ENCODE results near the gene MGLL. TPM values are rescaled to one million over a fixed set of nuclear protein-coding genes. Genes with fewer than 3 reads are reported as not detected.
A peak's percentile ranks its signal among the peaks of the same experiment; 100 is the strongest.

The MGLL gene
- total RNA-seq, 1 experiment from 2014 or later, result not detected

- no peak for DNase-seq (ENCODE audit: low spot score)
- in situ Hi-C loops (cut with HindIII; ENCODE audit: low sequenced_read_pairs), result no loop called here
These were observed 146.5 kb downstream of the MGLL start for GRCh38 chr3:127675651-127676391.

DNA sequence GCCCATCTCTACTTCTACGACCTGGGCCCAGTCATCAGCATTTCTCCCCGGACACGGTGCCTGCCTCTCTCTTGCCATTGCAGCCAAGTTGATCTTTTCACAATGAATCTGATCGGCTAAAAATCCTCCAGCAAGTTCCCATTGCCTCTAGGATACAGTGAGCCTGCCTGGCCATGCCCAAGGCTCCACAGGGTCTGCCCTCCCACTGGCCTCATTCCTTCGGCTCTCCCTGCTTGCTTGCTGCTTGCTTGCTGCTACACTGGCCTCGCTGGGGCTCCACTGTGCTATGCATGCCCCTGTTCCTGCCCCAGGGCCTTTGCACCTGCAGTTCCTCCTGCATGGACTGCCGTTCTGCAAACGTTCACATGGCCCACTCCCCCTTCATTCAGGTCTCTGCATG lies 147.5 kb downstream of the MGLL start:
- DNase-seq (ENCODE audit: low spot score), result no peak
- in situ Hi-C loops (cut with HindIII; ENCODE audit: low sequenced_read_pairs), result no loop called here

GRCh38 chr3:127674101-127674721 lies 148.1 kb downstream of the MGLL start:
- in situ Hi-C loops (cut with HindIII; ENCODE audit: low sequenced_read_pairs), result no loop called here
- DNase-seq (ENCODE audit: low spot score), result no peak

GRCh38 chr3:127673191-127674100 lies 148.9 kb downstream of the MGLL start:
- DNase-seq (ENCODE audit: low spot score), result peak; percentile 65
- in situ Hi-C loops (cut with HindIII; ENCODE audit: low sequenced_read_pairs), result no loop called here

- peak; percentile 82 for DNase-seq (ENCODE audit: low spot score)
- in situ Hi-C loops (cut with HindIII; ENCODE audit: low sequenced_read_pairs), result no loop called here
These were observed 149.7 kb downstream of the MGLL start, which contains the start of gene ABTB1 for GRCh38 chr3:127672429-127673190. ABTB1 (plus strand) TSS chr3:127672952; CDS start chr3:127673026, 74 bp downstream.

DNA sequence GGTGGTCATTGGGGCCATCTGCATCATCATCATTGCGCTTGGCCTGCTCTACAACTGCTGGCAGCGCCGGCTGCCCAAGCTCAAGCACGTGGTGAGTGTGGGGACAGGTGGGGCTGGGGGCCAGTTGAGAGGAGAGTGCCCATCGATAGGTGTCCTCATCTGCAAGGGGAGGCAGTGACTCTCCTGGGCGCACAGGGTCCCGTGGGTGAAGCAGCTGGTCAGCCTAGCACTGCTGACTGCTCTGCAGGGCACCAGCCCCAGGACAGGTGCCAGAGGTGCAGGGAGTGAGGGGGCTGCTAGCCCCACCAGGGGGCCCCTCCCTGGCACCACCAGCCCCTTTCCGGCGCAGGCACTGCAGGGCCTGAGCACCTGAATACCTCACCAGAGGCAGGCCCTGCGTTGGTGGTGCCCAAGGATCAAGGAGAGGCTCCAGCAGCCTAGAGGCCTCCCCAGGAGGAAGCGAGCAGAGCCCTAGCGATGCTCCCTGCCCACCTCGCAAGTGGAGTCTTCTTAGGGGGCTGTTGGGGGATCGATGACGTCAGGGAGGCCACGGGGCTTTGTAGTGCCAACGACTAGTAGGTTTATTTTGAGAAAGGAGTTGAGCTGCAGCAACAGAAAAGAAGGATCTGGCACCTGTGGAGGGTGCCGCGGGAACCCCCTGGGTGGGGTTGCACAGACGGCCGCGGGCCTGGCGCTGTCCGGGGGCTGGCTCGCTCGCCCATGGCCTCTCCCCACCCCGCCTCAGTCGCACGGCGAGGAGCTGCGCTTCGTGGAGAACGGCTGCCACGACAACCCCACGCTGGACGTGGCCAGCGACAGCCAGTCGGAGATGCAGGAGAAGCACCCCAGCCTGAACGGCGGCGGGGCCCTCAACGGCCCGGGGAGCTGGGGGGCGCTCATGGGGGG lies 150.5 kb downstream of the MGLL start:
- DNase-seq (ENCODE audit: low spot score), result no peak
- in situ Hi-C loops (cut with HindIII; ENCODE audit: low sequenced_read_pairs), result no loop called here

DNA sequence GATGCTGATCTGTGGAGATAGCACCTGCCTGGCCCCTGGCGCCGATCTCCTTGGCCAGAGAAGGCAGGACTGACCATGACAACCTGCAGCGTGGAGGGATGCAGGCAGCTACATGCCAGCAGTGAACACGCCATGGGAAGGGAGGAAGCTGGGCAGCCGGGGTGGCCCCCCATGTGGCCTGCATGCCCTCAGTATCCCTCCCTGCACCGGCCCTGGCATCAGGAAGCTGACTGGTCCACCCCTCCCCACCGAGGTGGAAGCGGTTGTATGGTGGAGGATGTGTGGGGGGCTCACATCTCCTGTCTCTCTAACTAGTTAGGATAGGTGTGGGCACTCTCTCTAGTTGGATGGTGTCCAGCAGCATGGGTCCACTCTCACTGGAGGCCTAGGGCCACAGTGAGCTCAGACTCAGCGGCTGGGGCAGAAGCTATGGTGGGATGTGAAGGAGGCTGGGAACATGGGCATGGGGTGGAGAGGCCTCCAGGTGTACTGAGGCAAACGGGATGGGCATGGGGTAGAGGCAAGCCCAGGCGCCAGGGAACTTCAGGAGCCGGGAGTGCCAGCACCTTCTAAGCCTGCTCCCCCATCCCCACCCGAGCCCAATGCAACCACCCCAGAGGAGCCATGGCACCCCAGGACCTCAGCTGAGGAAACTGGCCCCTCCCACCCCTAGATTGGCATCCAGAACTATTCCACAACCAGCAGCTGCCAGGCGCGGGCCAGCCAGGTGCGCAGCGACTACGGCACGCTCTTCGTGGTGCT lies 151.4 kb downstream of the MGLL start:
- in situ Hi-C loops (cut with HindIII; ENCODE audit: low sequenced_read_pairs), result no loop called here
- DNase-seq (ENCODE audit: low spot score), result no peak

- in situ Hi-C loops (cut with HindIII; ENCODE audit: low sequenced_read_pairs), result no loop called here
- no peak for DNase-seq (ENCODE audit: low spot score)
These were observed 152.1 kb downstream of the MGLL start for GRCh38 chr3:127670229-127670559.

GRCh38 chr3:127669541-127670228 lies 152.6 kb downstream of the MGLL start:
- DNase-seq (ENCODE audit: low spot score), result no peak
- in situ Hi-C loops (cut with HindIII; ENCODE audit: low sequenced_read_pairs), result no loop called here

DNA sequence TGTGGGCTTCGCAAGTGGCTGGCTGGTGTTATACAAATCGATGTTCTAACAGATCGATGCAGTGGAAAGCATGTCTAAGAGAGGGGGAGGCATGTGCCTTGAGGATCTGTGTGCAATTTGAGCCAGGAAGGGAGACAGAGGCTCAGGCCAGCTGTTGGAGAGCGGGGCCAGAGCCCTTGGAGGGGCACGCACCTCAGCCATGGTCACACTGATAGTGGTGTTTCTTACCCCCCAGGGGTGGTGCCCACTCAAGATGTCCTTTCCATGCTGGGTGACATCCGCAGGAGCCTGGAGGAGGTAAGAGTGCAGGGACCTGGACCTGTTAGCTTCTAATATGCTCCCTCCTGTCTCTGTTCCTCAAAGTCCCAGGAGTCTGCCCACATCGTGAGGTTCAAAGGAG lies 153.4 kb downstream of the MGLL start:
- no peak for DNase-seq (ENCODE audit: low spot score)
- in situ Hi-C loops (cut with HindIII; ENCODE audit: low sequenced_read_pairs), result no loop called here

DNA sequence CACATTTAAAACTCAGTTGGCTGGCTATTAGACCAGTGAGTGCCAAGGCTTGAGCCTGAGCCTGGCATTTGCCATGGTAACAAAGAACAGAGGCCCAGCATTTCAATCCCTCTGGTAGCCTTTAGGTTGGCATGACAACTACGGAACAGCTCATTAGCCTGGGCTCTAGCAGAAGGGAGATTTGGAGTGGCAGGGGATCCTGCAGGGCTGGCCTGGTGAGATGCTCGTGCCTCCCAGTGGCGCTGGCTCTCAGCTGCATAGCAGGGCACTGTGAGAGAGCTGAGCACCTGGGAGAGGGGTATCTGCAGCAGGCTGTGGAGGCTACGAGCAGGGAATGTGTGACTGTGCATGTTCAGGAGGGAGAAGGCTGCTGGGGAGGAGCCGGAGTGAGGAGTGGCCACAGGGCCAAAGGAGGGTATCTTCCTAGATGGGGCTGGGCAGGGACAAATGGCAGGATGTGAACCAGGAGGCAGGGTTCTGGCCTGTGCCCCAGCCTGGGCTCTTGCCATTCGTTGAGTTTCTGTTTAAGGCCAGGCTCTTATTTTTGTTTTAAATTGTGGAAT lies 155.1 kb downstream of the MGLL start:
- DNase-seq (ENCODE audit: low spot score), result peak; percentile 90
- in situ Hi-C loops (cut with HindIII; ENCODE audit: low sequenced_read_pairs), result no loop called here

GRCh38 chr3:127666676-127667075 lies 155.6 kb downstream of the MGLL start:
- DNase-seq (ENCODE audit: low spot score), result peak; percentile 54
- in situ Hi-C loops (cut with HindIII; ENCODE audit: low sequenced_read_pairs), result no loop called here

GRCh38 chr3:127665586-127665985 lies 156.7 kb downstream of the MGLL start:
- in situ Hi-C loops (cut with HindIII; ENCODE audit: low sequenced_read_pairs), result no loop called here
- no peak for DNase-seq (ENCODE audit: low spot score)

- in situ Hi-C loops (cut with HindIII; ENCODE audit: low sequenced_read_pairs), result no loop called here
- DNase-seq (ENCODE audit: low spot score), result no peak
These were observed 157.2 kb downstream of the MGLL start for GRCh38 chr3:127665165-127665564.

DNA sequence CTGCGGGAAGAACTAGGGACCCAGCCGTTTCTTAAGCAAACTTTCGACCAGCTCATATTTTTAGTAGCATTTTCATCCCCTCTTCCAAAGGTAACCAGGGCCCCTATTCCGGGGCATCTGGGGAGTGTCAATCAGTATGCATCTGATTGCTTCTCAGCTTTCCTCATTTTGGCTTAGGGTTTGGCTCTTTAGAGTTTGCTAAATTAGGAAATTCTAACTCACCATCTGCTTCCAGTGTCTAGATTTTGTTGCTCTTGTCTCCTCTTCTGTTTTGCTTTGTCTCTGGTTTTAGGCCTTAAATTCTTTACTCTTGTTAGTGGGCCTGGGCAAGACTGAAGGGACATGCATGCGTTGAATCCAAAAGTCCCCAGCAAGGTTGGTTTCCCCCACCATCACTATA lies 159.2 kb downstream of the MGLL start:
- peak; percentile 59 for DNase-seq (ENCODE audit: low spot score)
- in situ Hi-C loops (cut with HindIII; ENCODE audit: low sequenced_read_pairs), result no loop called here

DNA sequence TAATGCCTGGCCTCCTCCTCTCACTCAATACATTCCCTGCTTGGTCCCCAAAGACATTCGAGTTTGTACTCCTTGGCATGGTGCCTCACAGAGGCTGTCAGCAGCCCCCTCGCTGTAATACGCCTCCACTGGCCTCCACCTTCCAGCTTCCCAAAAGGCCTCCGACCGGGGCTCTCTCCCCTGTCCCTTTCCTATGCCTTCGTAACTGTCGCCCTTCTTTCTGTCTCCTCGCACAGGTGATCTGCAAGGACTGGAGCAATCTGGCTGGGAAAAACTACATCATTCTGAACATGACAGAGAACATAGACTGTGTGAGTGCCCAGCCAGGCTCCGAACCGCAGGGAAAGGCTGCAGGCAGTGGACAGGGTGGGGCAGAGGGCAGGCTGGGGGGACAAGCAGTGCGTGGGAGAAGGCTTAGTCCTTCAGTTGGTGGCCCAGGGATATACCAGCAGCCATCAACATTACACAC lies 160.3 kb downstream of the MGLL start:
- in situ Hi-C loops (cut with HindIII; ENCODE audit: low sequenced_read_pairs), result no loop called here
- no peak for DNase-seq (ENCODE audit: low spot score)

GRCh38 chr3:127661600-127661999 lies 160.7 kb downstream of the MGLL start:
- no peak for DNase-seq (ENCODE audit: low spot score)
- in situ Hi-C loops (cut with HindIII; ENCODE audit: low sequenced_read_pairs), result no loop called here

All from G401 (cell line).